ENCODE results near the gene AGTR2. TPM values are rescaled to one million over a fixed set of nuclear protein-coding genes. Genes with fewer than 3 reads are reported as not detected.
A peak's percentile ranks its signal among the peaks of the same experiment; 100 is the strongest.
"Not testable (repeated sequence)": the region's sequence is repeated elsewhere in the genome, so short reads cannot be mapped to it uniquely, and the experiment has no call there.

The AGTR2 gene, protein sequence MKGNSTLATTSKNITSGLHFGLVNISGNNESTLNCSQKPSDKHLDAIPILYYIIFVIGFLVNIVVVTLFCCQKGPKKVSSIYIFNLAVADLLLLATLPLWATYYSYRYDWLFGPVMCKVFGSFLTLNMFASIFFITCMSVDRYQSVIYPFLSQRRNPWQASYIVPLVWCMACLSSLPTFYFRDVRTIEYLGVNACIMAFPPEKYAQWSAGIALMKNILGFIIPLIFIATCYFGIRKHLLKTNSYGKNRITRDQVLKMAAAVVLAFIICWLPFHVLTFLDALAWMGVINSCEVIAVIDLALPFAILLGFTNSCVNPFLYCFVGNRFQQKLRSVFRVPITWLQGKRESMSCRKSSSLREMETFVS
- 100 to 1,000 TPM in 1 of 3 donors, 10 to 100 TPM in 2; 93.0 to 102 (median 97.9) TPM for polyA plus RNA-seq (ENCODE audit: insufficient read length in 3 of 3)

DNA sequence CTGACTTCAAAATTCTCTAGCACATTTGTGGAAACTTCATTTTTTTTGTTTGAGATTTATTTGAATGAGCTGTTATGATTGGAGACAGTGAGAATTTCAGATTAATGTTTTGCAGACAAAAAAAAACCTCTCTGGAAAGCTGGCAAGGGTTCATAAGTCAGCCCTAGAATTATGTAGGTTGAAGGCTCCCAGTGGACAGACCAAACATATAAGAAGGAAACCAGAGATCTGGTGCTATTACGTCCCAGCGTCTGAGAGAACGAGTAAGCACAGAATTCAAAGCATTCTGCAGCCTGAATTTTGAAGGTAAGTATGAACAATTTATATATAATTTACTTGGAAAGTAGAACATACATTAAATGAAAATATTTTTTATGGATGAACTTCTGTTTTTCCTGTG is at the start of gene AGTR2:
AGTR2 (plus strand) TSS at position 234 of the 400 bp plus-strand sequence. CDS start 1,537 bp downstream, outside the sequence.
- DNase-seq (ENCODE audit: low read depth in 3 of 3, low spot score in 2 of 3): no peak

DNA sequence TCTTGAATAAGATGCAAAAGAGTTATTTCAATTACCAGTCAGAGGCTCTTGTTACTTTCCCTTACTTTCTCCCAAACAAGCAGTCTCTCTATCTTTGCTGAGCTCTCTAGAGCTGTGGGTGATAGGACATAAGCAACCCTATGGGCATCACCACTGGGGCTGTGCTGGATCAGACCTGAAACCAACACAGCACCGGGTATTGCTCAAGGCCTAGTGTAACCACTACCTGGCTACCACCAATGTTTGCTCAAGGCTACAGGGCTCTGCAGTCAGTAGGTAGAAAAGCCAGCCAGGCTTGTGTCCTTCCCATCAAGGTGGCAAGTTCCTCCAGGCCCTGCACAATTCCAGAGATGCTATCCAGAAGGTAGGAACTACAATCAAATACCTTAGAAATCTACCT is 35.3 kb upstream of the AGTR2 start:
- no peak for DNase-seq (ENCODE audit: low read depth in 3 of 3, low spot score in 2 of 3)

DNA sequence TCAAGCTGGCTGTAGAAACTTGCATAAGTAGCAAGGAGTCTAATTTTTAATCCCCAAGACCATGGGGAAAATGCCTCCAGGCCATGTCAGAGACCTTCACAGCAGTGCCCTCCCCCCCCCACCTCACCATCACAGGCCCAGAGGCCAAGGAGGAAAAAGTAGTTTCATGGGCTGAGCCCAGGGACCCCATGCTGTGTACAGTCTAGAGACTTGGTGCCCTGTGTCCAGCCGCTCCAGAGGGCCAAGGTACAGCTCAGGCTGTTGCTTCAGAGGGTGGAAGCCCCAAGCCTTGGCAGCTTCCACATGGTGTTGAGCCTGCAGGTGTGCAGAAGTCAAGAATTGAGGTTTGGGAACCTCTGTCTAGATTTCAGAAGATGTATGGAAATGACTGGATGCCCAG is 29.3 kb upstream of the AGTR2 start:
- DNase-seq (ENCODE audit: low read depth in 3 of 3, low spot score in 2 of 3): not testable (repeated sequence)

DNA sequence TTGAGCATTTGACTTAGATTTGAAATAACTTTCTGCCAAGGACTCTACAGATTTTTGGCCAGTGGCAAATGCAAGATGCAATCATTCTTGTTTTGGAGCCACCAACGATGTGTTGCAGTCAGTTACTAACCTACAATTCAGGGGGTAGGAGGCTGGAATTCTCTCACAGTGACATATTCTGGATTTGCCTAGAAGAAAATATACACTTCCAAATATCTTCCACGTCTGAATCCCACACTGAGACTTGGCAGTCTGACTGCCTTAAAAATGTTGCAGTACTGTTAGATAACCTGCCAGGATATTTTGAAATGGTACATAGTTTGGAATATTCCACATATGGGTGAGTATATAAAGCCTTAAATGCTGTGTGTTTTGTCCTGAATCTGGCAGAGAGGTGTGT is 27.6 kb upstream of the AGTR2 start:
- DNase-seq (ENCODE audit: low read depth in 3 of 3, low spot score in 2 of 3): no peak

DNA sequence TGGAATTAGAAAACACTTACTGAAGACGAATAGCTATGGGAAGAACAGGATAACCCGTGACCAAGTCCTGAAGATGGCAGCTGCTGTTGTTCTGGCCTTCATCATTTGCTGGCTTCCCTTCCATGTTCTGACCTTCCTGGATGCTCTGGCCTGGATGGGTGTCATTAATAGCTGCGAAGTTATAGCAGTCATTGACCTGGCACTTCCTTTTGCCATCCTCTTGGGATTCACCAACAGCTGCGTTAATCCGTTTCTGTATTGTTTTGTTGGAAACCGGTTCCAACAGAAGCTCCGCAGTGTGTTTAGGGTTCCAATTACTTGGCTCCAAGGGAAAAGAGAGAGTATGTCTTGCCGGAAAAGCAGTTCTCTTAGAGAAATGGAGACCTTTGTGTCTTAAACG is 2.4 kb downstream of the AGTR2 start:
- no peak for DNase-seq (ENCODE audit: low read depth in 3 of 3, low spot score in 2 of 3)

DNA sequence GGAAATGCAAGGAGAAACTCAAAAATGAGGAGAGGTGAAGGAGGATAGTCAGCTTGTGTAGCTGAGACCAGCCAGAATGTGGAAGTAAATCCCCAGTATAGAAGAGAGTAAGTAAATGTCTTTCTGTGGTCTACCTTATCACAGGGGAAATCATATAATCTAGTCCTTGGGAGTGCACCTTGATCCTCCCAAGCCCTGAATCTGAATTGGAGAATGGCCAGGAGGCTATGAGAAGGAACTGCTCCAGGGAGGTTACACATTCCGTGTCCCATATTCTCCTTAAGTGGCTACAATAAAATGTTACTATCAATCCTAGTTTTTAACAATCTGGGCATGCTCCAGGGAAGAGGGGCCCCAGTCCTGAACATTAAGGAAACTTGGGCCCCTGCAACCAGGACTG is 10.8 kb downstream of the AGTR2 start:
- no peak for DNase-seq (ENCODE audit: low read depth in 3 of 3, low spot score in 2 of 3)

DNA sequence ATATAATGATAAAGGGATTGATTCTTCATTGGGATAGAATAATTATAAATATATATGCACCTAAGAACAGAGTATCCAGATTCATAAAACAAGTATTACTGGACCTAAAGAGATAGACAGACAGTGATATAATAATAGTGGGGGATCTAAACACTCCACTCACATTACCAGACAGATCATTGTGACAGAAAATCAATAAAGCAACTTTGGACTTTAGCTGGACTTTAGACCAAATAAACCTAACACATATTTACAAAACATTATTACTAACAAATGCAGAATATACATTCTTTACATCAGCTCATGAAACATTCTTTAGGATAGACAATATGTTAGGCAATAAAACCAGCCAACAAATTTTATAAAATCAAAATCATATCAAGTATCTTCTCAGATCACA is 14.6 kb downstream of the AGTR2 start:
- no peak for DNase-seq (ENCODE audit: low read depth in 3 of 3, low spot score in 2 of 3)

DNA sequence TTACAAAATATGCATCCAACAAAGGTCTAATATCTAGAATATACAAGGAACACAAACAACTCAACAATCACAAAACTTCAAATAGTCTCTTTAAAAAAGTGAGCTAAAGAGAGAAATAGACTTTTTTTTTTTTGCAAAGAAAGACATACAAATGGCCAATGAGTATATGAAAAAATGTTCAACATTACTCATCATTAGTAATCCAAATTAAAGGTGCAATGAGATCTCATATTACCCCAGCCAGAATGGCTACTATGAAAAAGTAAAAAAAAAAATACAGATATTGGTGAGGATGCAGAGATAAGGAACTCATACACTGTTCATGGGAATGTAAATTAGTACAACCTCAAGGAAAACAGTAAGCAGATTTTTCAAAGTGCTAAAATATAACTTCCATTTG is 24.1 kb downstream of the AGTR2 start:
- DNase-seq (ENCODE audit: low read depth in 3 of 3, low spot score in 2 of 3): no peak

DNA sequence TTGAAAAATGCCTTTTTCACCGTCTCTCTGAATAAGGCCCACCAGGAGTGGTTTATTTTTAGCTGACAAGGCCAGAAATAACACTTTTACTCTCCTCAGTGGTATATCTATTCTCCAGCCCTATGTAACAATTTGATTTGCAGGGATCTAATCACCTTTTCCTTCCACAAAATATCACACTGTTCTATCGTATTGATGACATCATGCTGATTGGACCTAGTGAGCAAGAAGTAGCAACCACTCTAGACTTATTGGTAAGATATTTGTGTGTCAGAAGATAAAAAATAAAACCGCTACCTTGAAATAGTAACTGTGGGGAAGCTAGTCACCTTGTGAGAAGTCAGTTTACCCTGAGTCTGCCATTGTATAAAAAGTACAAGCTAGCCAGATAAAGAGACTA is 27.7 kb downstream of the AGTR2 start:
- DNase-seq (ENCODE audit: low read depth in 3 of 3, low spot score in 2 of 3): no peak

DNA sequence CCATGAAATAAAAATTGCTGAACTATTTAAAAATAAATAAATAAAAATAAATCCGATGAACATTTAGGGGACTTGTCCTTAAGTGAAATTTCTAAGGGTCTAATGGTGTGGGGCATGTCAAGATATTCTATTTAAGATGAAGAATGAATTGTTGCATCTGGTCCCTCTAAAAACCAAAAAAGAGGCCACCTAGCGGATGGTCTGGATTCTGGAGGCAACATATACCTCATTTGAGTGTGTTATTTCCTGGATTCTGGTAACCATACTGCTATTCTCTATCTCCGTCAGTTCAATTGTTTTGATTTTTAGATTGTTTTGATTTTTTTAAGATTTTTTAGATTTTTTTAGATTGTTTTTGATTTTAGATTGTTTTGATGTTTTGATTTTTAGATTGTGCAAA is 28.3 kb downstream of the AGTR2 start:
- DNase-seq (ENCODE audit: low read depth in 3 of 3, low spot score in 2 of 3): no peak

DNA sequence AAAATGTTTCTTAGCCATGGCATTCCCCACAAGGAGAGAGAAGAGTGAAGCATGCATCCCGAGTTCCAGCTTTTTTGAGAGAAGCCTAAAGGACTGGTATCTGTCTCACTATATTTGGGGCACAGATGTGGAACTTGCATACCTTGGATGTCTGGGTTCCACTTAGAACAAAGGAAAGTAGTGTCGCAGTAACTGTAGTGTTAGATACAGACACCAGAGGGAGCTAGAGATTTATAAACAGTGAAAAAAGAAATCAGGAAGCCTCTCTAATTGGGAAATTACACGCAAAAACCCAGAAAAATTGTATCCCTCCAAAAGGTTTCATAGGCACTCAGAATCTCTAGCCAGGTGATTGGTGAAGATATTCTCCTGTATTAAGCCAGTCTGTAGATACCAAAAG is 34.4 kb downstream of the AGTR2 start:
- DNase-seq (ENCODE audit: low read depth in 3 of 3, low spot score in 2 of 3): peak in 1 of 3 donors; percentile 2

DNA sequence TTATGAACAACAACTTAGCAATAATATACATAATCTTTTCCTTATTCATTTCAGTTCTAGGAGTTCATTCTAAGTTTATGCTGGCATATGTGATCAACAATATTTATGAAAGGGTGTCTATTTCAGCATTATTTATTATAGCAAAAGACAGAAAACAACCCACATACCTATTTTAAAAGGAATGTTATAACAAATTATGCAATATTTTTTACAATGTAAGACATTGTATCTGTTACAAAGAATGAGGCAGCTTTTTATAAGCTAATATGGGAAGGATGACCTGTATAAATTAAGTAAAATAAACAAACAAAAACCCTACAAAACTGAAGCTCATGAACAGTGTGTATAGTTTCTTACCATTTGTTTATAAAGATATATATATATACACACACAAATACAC is 42.7 kb downstream of the AGTR2 start:
- DNase-seq (ENCODE audit: low read depth in 3 of 3, low spot score in 2 of 3): no peak

DNA sequence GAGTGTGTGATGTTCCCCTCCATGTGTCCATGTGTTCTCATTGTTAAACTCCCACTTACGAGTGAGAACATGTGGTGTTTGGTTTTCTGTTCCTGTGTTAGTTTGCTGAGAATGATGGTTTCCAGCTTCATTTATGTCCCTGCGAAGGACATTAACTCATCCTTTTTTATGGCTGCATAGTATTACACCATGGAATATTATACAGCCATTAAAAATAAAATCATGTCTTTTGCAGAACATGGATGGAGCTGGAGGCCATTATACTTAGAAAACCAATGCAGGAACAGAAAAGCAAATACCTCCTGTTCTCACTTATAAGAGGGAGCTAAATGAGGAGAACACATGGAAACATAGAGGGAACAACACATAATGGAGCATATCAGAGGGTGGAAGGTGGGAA is 46.5 kb downstream of the AGTR2 start:
- not testable (repeated sequence) for DNase-seq (ENCODE audit: low read depth in 3 of 3, low spot score in 2 of 3)

Measured in right renal cortex interstitium (tissue), 3 donors.